ENCODE data around the gene NRG4.

DNA sequence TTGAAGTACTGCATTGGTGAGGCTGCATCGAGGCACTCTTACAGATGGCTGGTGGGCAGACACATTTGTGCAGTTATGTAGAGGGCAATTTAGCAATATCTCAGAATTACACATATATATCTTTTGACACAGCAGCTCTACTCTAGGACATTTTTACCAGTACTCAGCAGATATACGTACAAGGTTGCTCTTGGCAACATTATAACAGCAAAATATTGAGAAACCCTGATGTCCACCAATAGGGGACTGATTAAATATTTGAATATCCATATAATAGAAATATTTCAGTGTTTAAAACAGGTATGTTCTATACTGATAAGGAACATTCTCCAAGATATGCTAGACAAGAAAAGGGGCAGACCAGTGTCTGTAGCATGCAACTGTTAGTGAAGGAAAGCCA lies 116.5 kb downstream of the NRG4 start:
- TF ChIP-seq CBX8 (IDR thresholded peaks at IDR 0.05; ENCODE audit: borderline replicate concordance, extremely low read depth, low read depth, low read length, poor library complexity, severe bottlenecking) (no peak), HCFC1 (IDR thresholded peaks at IDR 0.05; ENCODE audit: low read depth, low read length) (no peak), CTBP1 (IDR thresholded peaks at IDR 0.05; ENCODE audit: borderline replicate concordance) (no peak), RAD21 (CRISPR knock-in tag; conservative IDR thresholded peaks at IDR 0.05 in 1 of 2, IDR thresholded peaks at IDR 0.05 in 1 of 2) (no peak), NRF1 (conservative IDR thresholded peaks at IDR 0.05 in 1 of 2, IDR thresholded peaks at IDR 0.05 in 1 of 2) (no peak), CREM (IDR thresholded peaks at IDR 0.05; ENCODE audit: low read depth) (no peak), EP300 (IDR thresholded peaks at IDR 0.05; ENCODE audit: low read length) (no peak), POLR2AphosphoS5 (IDR thresholded peaks at IDR 0.05; ENCODE audit: control insufficient read depth, insufficient read depth, low read depth, low read length) (no peak)
- TF ChIP-seq, protein P1, sequence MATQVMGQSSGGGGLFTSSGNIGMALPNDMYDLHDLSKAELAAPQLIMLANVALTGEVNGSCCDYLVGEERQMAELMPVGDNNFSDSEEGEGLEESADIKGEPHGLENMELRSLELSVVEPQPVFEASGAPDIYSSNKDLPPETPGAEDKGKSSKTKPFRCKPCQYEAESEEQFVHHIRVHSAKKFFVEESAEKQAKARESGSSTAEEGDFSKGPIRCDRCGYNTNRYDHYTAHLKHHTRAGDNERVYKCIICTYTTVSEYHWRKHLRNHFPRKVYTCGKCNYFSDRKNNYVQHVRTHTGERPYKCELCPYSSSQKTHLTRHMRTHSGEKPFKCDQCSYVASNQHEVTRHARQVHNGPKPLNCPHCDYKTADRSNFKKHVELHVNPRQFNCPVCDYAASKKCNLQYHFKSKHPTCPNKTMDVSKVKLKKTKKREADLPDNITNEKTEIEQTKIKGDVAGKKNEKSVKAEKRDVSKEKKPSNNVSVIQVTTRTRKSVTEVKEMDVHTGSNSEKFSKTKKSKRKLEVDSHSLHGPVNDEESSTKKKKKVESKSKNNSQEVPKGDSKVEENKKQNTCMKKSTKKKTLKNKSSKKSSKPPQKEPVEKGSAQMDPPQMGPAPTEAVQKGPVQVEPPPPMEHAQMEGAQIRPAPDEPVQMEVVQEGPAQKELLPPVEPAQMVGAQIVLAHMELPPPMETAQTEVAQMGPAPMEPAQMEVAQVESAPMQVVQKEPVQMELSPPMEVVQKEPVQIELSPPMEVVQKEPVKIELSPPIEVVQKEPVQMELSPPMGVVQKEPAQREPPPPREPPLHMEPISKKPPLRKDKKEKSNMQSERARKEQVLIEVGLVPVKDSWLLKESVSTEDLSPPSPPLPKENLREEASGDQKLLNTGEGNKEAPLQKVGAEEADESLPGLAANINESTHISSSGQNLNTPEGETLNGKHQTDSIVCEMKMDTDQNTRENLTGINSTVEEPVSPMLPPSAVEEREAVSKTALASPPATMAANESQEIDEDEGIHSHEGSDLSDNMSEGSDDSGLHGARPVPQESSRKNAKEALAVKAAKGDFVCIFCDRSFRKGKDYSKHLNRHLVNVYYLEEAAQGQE (IDR thresholded peaks at IDR 0.05; ENCODE audit: borderline replicate concordance): no peak
- TF ChIP-seq, protein P1 (CRISPR knock-in tag; IDR thresholded peaks at IDR 0.05; ENCODE audit: low read depth): no peak
- TF ChIP-seq, protein P2, sequence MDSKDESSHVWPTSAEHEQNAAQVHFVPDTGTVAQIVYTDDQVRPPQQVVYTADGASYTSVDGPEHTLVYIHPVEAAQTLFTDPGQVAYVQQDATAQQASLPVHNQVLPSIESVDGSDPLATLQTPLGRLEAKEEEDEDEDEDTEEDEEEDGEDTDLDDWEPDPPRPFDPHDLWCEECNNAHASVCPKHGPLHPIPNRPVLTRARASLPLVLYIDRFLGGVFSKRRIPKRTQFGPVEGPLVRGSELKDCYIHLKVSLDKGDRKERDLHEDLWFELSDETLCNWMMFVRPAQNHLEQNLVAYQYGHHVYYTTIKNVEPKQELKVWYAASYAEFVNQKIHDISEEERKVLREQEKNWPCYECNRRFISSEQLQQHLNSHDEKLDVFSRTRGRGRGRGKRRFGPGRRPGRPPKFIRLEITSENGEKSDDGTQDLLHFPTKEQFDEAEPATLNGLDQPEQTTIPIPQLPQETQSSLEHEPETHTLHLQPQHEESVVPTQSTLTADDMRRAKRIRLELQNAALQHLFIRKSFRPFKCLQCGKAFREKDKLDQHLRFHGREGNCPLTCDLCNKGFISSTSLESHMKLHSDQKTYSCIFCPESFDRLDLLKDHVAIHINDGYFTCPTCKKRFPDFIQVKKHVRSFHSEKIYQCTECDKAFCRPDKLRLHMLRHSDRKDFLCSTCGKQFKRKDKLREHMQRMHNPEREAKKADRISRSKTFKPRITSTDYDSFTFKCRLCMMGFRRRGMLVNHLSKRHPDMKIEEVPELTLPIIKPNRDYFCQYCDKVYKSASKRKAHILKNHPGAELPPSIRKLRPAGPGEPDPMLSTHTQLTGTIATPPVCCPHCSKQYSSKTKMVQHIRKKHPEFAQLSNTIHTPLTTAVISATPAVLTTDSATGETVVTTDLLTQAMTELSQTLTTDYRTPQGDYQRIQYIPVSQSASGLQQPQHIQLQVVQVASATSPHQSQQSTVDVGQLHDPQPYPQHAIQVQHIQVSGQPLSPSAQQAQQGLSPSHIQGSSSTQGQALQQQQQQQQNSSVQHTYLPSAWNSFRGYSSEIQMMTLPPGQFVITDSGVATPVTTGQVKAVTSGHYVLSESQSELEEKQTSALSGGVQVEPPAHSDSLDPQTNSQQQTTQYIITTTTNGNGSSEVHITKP (IDR thresholded peaks at IDR 0.05; ENCODE audit: partially characterized antibody): no peak
